GM23338 (cell line): ENCODE data around the gene LIN54. TPM values are rescaled to one million over a fixed set of nuclear protein-coding genes. Genes with fewer than 3 reads are reported as not detected.
A peak's percentile ranks its signal among the peaks of the same experiment; 100 is the strongest.
"Not testable (repeated sequence)": the region's sequence is repeated elsewhere in the genome, so short reads cannot be mapped to it uniquely, and the experiment has no call there.

ENCODE experiments used
- ATAC-seq: fragments of 200-7000 bp; cut with Tn5 transposase; 3 replicates; pipeline ENCODE4 v1.9.1; 2020
- DNase-seq: peaks from one replicate; pipeline ENCODE4 v3.0.0-alpha.2; 2015; ENCODE audit warnings: low spot score
- H2AFZ ChIP-seq: fragments of 200-600 bp; sonication (generic); 2 replicates; pipeline ENCODE4 v1.8.0; 2016; ENCODE audit warnings: antibody characterized with exemption, mild to moderate bottlenecking, moderate library complexity
- H3F3A ChIP-seq: fragments of 200-600 bp; sonication (generic); replicated peaks from 2 replicates; pipeline ENCODE4 v1.8.0; 2017; ENCODE audit warnings: antibody characterized with exemption, mixed run types, low read depth
- H3K27ac ChIP-seq: fragments of 200-600 bp; sonication (generic); 2 replicates; pipeline ENCODE4 v1.6.1; 2016; ENCODE audit warnings: low read depth
- H3K27me3 ChIP-seq: fragments of 200-600 bp; sonication (generic); 2 replicates; pipeline ENCODE4 v1.8.0; 2016; ENCODE audit warnings: mild to moderate bottlenecking, mixed run types, moderate library complexity; ENCODE audit not compliant: insufficient read depth
- H3K36me3 ChIP-seq: fragments of 200-600 bp; sonication (generic); 2 replicates; pipeline ENCODE4 v1.8.0; 2016; ENCODE audit warnings: mild to moderate bottlenecking; ENCODE audit not compliant: insufficient read depth
- H3K4me1 ChIP-seq: fragments of 200-600 bp; sonication (generic); 2 replicates; pipeline ENCODE4 v1.8.0; 2016; ENCODE audit warnings: mild to moderate bottlenecking, moderate library complexity; ENCODE audit not compliant: insufficient read depth
- H3K4me2 ChIP-seq: fragments of 200-600 bp; sonication (generic); 2 replicates; pipeline ENCODE4 v1.7.1; 2017; ENCODE audit warnings: mixed run types
- H3K4me3 ChIP-seq: fragments of 200-600 bp; sonication (generic); 2 replicates; pipeline ENCODE4 v1.6.1; 2016; ENCODE audit warnings: mixed run types
- H3K79me2 ChIP-seq: fragments of 200-600 bp; sonication (generic); replicated peaks from 2 replicates; pipeline ENCODE4 v1.8.0; 2017; ENCODE audit warnings: mild to moderate bottlenecking; ENCODE audit not compliant: insufficient read depth
- H3K9me2 ChIP-seq: fragments of 200-600 bp; sonication (generic); 2 replicates; pipeline ENCODE4 v1.8.0; 2017; ENCODE audit not compliant: insufficient read depth
- H4K20me1 ChIP-seq: fragments of 200-600 bp; sonication (generic); replicated peaks from 2 replicates; pipeline ENCODE4 v1.8.0; 2017; ENCODE audit warnings: mild to moderate bottlenecking; ENCODE audit not compliant: insufficient read depth
- H3K27ac Mint-ChIP-seq: 2 replicates; pipeline ENCODE4 v1.8.0; 2020; ENCODE audit warnings: inconsistent platforms, mild to moderate bottlenecking, moderate library complexity, mixed read lengths
- H3K27me3 Mint-ChIP-seq: 3 replicates; pipeline ENCODE4 v1.8.0; 2022; ENCODE audit warnings: low read depth, mild to moderate bottlenecking, moderate library complexity, mixed read lengths, inconsistent platforms; ENCODE audit not compliant: insufficient read depth, poor library complexity
- H3K36me3 Mint-ChIP-seq: 3 replicates; pipeline ENCODE4 v1.8.0; 2021; ENCODE audit warnings: low read depth, mild to moderate bottlenecking, inconsistent platforms, moderate library complexity, mixed read lengths
- H3K4me1 Mint-ChIP-seq: 3 replicates; pipeline ENCODE4 v1.8.0; 2020; ENCODE audit warnings: mild to moderate bottlenecking, inconsistent platforms, mixed read lengths
- H3K4me3 Mint-ChIP-seq: 3 replicates; pipeline ENCODE4 v1.8.0; 2021; ENCODE audit warnings: moderate library complexity, mild to moderate bottlenecking, inconsistent platforms, mixed read lengths
- H3K9me3 Mint-ChIP-seq: 3 replicates; pipeline ENCODE4 v1.8.0; 2020; ENCODE audit warnings: moderate library complexity, mild to moderate bottlenecking, inconsistent platforms, mixed read lengths
- EZH2phosphoT487 ChIP-seq: fragments of 200-600 bp; sonication (generic); IDR thresholded peaks from one replicate; pipeline ENCODE4 v1.8.1; 2018; ENCODE audit warnings: antibody characterized with exemption; ENCODE audit not compliant: unreplicated experiment
- JUNB ChIP-seq: IDR thresholded peaks from one replicate; pipeline ENCODE4 v1.6.1; 2016; ENCODE audit warnings: antibody characterized with exemption; ENCODE audit not compliant: unreplicated experiment
- POLR2AphosphoS5 ChIP-seq: IDR thresholded peaks from 2 replicates; pipeline ENCODE4 v1.6.1; 2016; ENCODE audit warnings: antibody characterized with exemption, low read depth
- REST ChIP-seq: IDR thresholded peaks from one replicate; pipeline ENCODE4 v1.6.1; 2018; ENCODE audit warnings: antibody characterized with exemption; ENCODE audit not compliant: unreplicated experiment
- polyA plus RNA-seq: library from polyadenylated mRNA; unstranded; fragments of >200 nt; fragmentation: Nextera tagmentation; extraction: Ambion mirVana; gene quantifications from 2 replicates; pipeline ENCODE4 v1.2.1, GENCODE V29; 2016
- total RNA-seq: library from RNA; depleted of rRNA; stranded (reverse); fragments of >200 nt; shearing (Covaris generic); gene quantifications from 2 replicates; pipeline ENCODE4 v1.2.3, GENCODE V29; 2014
- TF ChIP-seq, protein P1 (sequence below): IDR thresholded peaks from 2 replicates; pipeline ENCODE4 v1.6.1; 2016; ENCODE audit warnings: antibody characterized with exemption
- TF ChIP-seq, protein P2 (sequence below), 2 experiments: fragments of 200-600 bp in 1 of 2; sonication (generic) in 1 of 2; conservative IDR thresholded peaks; 2 replicates each; pipeline versions ENCODE4 v1.5.1 to v1.6.1; 2016 to 2017; ENCODE audit warnings: antibody characterized with exemption in 2 of 2, low read depth in 2 of 2, mild to moderate bottlenecking in 2 of 2, moderate library complexity in 1 of 2
- TF ChIP-seq, protein P3 (sequence below): fragments of 250-450 bp; sonication (Bioruptor Pico); IDR thresholded peaks from 2 replicates; pipeline ENCODE4 v1.5.0; 2020; ENCODE audit warnings: mild to moderate bottlenecking, moderate library complexity

Gene LIN54
- total and polyA plus RNA-seq, 2 experiments from 2014 or later = 4.0 to 11.2 TPM

GRCh38 chr4:82988323-82988832, 22.2 kb downstream of the LIN54 start (continued):
- TF ChIP-seq REST = no peak
- TF ChIP-seq EZH2phosphoT487 = no peak
- TF ChIP-seq, protein P1, sequence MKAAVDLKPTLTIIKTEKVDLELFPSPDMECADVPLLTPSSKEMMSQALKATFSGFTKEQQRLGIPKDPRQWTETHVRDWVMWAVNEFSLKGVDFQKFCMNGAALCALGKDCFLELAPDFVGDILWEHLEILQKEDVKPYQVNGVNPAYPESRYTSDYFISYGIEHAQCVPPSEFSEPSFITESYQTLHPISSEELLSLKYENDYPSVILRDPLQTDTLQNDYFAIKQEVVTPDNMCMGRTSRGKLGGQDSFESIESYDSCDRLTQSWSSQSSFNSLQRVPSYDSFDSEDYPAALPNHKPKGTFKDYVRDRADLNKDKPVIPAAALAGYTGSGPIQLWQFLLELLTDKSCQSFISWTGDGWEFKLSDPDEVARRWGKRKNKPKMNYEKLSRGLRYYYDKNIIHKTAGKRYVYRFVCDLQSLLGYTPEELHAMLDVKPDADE = no peak
- TF ChIP-seq JUNB = no peak

- H3K4me1 ChIP-seq, H3F3A ChIP-seq, H4K20me1 ChIP-seq, H3K27me3 ChIP-seq, H3K4me2 ChIP-seq, H3K9me2 ChIP-seq, DNase-seq, H3K4me1 Mint-ChIP-seq, H2AFZ ChIP-seq, H3K36me3 ChIP-seq, H3K27ac Mint-ChIP-seq, H3K79me2 ChIP-seq, H3K4me3 Mint-ChIP-seq, H3K9me3 Mint-ChIP-seq, H3K4me3 ChIP-seq, H3K36me3 Mint-ChIP-seq, H3K27ac ChIP-seq, H3K27me3 Mint-ChIP-seq, ATAC-seq: not testable (repeated sequence)
Observed at GRCh38 chr4:82987519-82987918, 23.1 kb downstream of the LIN54 start.

DNA sequence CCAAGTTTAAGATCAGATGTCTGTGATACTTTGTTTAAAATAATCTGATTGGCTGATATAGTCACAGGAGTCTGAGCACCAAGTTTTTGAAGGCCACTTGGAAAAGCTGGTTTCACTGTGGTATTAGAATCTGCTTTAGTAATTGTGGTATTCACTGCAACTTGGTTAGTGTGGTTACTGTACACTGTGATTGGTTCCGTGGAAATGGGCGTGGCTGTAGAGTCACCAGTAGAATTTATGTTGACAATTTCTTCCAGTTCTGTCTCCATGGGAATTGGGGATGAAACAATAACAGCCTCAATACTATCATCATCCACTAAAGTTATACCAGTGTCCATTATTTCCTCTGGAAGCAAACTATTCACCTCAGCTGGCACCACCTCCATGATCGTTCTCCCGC, 26.2 kb downstream of the LIN54 start:
- no peaks in the 10 kb centered on the region for H3K9me3 Mint-ChIP-seq
- Histone ChIP-seq H3K27ac (no peak overlapping the region), H3F3A (no peaks in the 10 kb centered on the region), H3K79me2 (0 out of 2 replicates have a peak, but pooled peaks cover 7% of the 10 kb centered on the region), H2AFZ (no peak overlapping the region), H3K9me2 (no peaks in the 10 kb centered on the region), H3K4me1 (no peaks in the 10 kb centered on the region), H3K36me3 (no peaks in the 10 kb centered on the region), H3K27me3 (no peaks in the 10 kb centered on the region), H3K4me3 (no peak overlapping the region), H3K4me2 (no peak overlapping the region), H4K20me1 (no peaks in the 10 kb centered on the region)
- no peaks in the 10 kb centered on the region for H3K4me1 Mint-ChIP-seq
- peaks cover 4% of the 10 kb centered on the region for H3K27me3 Mint-ChIP-seq
- ATAC-seq (no peak), DNase-seq (peak; percentile 17)
- no peak overlapping the region for H3K27ac Mint-ChIP-seq
- peaks cover 3% of the 10 kb centered on the region; the same call in 2 of the 3 replicates for H3K36me3 Mint-ChIP-seq
- H3K4me3 Mint-ChIP-seq = no peak overlapping the region
- no peak for TF ChIP-seq JUNB
- TF ChIP-seq, protein P2, sequence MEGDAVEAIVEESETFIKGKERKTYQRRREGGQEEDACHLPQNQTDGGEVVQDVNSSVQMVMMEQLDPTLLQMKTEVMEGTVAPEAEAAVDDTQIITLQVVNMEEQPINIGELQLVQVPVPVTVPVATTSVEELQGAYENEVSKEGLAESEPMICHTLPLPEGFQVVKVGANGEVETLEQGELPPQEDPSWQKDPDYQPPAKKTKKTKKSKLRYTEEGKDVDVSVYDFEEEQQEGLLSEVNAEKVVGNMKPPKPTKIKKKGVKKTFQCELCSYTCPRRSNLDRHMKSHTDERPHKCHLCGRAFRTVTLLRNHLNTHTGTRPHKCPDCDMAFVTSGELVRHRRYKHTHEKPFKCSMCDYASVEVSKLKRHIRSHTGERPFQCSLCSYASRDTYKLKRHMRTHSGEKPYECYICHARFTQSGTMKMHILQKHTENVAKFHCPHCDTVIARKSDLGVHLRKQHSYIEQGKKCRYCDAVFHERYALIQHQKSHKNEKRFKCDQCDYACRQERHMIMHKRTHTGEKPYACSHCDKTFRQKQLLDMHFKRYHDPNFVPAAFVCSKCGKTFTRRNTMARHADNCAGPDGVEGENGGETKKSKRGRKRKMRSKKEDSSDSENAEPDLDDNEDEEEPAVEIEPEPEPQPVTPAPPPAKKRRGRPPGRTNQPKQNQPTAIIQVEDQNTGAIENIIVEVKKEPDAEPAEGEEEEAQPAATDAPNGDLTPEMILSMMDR (conservative IDR thresholded peaks at IDR 0.05; ENCODE audit: low read depth in 2 of 2) = no peak
- TF ChIP-seq, protein P3, sequence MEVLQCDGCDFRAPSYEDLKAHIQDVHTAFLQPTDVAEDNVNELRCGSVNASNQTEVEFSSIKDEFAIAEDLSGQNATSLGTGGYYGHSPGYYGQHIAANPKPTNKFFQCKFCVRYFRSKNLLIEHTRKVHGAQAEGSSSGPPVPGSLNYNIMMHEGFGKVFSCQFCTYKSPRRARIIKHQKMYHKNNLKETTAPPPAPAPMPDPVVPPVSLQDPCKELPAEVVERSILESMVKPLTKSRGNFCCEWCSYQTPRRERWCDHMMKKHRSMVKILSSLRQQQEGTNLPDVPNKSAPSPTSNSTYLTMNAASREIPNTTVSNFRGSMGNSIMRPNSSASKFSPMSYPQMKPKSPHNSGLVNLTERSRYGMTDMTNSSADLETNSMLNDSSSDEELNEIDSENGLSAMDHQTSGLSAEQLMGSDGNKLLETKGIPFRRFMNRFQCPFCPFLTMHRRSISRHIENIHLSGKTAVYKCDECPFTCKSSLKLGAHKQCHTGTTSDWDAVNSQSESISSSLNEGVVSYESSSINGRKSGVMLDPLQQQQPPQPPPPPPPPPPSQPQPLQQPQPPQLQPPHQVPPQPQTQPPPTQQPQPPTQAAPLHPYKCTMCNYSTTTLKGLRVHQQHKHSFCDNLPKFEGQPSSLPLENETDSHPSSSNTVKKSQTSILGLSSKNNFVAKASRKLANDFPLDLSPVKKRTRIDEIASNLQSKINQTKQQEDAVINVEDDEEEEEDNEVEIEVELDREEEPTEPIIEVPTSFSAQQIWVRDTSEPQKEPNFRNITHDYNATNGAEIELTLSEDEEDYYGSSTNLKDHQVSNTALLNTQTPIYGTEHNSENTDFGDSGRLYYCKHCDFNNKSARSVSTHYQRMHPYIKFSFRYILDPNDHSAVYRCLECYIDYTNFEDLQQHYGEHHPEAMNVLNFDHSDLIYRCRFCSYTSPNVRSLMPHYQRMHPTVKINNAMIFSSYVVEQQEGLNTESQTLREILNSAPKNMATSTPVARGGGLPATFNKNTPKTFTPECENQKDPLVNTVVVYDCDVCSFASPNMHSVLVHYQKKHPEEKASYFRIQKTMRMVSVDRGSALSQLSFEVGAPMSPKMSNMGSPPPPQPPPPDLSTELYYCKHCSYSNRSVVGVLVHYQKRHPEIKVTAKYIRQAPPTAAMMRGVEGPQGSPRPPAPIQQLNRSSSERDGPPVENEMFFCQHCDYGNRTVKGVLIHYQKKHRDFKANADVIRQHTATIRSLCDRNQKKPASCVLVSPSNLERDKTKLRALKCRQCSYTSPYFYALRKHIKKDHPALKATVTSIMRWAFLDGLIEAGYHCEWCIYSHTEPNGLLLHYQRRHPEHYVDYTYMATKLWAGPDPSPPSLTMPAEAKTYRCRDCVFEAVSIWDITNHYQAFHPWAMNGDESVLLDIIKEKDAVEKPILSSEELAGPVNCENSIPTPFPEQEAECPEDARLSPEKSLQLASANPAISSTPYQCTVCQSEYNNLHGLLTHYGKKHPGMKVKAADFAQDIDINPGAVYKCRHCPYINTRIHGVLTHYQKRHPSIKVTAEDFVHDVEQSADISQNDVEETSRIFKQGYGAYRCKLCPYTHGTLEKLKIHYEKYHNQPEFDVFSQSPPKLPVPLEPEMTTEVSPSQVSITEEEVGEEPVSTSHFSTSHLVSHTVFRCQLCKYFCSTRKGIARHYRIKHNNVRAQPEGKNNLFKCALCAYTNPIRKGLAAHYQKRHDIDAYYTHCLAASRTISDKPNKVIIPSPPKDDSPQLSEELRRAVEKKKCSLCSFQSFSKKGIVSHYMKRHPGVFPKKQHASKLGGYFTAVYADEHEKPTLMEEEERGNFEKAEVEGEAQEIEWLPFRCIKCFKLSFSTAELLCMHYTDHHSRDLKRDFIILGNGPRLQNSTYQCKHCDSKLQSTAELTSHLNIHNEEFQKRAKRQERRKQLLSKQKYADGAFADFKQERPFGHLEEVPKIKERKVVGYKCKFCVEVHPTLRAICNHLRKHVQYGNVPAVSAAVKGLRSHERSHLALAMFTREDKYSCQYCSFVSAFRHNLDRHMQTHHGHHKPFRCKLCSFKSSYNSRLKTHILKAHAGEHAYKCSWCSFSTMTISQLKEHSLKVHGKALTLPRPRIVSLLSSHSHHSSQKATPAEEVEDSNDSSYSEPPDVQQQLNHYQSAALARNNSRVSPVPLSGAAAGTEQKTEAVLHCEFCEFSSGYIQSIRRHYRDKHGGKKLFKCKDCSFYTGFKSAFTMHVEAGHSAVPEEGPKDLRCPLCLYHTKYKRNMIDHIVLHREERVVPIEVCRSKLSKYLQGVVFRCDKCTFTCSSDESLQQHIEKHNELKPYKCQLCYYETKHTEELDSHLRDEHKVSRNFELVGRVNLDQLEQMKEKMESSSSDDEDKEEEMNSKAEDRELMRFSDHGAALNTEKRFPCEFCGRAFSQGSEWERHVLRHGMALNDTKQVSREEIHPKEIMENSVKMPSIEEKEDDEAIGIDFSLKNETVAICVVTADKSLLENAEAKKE (CRISPR knock-in tag) = no peak
- TF ChIP-seq POLR2AphosphoS5 = no peak
- TF ChIP-seq EZH2phosphoT487 = no peak
